K562 (cell line): ENCODE measurements around the gene DVL3. TPM values are rescaled to one million over a fixed set of nuclear protein-coding genes. Genes with fewer than 3 reads are reported as not detected.

Source experiments
- ATAC-seq: fragments of 200-7000 bp; cut with Tn5 transposase; 3 replicates; pipeline ENCODE4 v1.9.1; 2020; ENCODE audit warnings: moderate library complexity
- BruUV-seq: library from RNA; stranded (reverse); fragments of 400-500 nt; replicated peaks from 2 replicates; lab custom pipeline; 2021; lab: Mats Ljungman, UMichigan
- CTCF ChIA-PET: fragments of 300-600 bp; formaldehyde crosslinking; extraction: SDS; loops from one replicate; lab custom pipeline; 2021; ENCODE audit warnings: low intra/inter-chr PET ratio; lab: Yijun Ruan, JAX
- POLR2A ChIA-PET: fragments of 300-600, 350-650 bp; sonication (Branson Sonifier 250); formaldehyde crosslinking; extraction: SDS; loops from one replicate; lab custom pipeline; 2021; ENCODE audit warnings: antibody characterized with exemption, inconsistent platforms; lab: Yijun Ruan, JAX
- DNase-seq, 4 experiments: peaks; one replicate each; pipeline versions ENCODE4 v3.0.0 to v3.0.0-alpha.2; 2011 to 2018; ENCODE audit warnings: low spot score in 3 of 4, mixed read lengths in 3 of 4; ENCODE audit errors: extremely low read depth in 1 of 4
- FAIRE-seq: peaks from 2 replicates; lab custom pipeline; 2011; peaks lifted over from hg19 to GRCh38; lab: Jason Lieb, UNC
- H2AFZ ChIP-seq: 2 replicates; pipeline ENCODE4 v1.6.0; 2011; ENCODE audit warnings: low read depth, low read length, control low read depth, inconsistent platforms
- H3K27ac ChIP-seq: fragments of 200-600 bp; 3 replicates; pipeline ENCODE4 v1.8.0; 2011; ENCODE audit warnings: low read depth, mild to moderate bottlenecking, control low read depth, inconsistent platforms, low read length, moderate library complexity, mixed read lengths; ENCODE audit errors: extremely low read depth
- H3K27me3 ChIP-seq, 2 experiments: fragments of 300-600 bp in 1 of 2; 2 replicates in 1 of 2; 3 replicates in 1 of 2; pipeline versions ENCODE4 v1.6.0 to v1.8.0; 2011; ENCODE audit warnings: inconsistent platforms in 2 of 2, low read length in 2 of 2, mild to moderate bottlenecking in 1 of 2, mixed read lengths in 1 of 2, moderate library complexity in 1 of 2; ENCODE audit not compliant: control insufficient read depth in 2 of 2, insufficient read depth in 2 of 2
- H3K36me3 ChIP-seq: fragments of 300-600 bp; 3 replicates; pipeline ENCODE4 v1.8.0; 2011; ENCODE audit warnings: mild to moderate bottlenecking, low read length, inconsistent platforms; ENCODE audit not compliant: control insufficient read depth, insufficient read depth
- H3K4me1 ChIP-seq, 2 experiments: fragments of 200-600 bp in 1 of 2; replicated peaks in 1 of 2; 2 replicates in 1 of 2; 3 replicates in 1 of 2; pipeline versions ENCODE4 v1.5.1 to v1.8.0; 2011; ENCODE audit warnings: inconsistent platforms in 2 of 2, low read length in 2 of 2, mild to moderate bottlenecking in 1 of 2, mixed read lengths in 1 of 2, moderate library complexity in 1 of 2; ENCODE audit not compliant: control insufficient read depth in 2 of 2, insufficient read depth in 2 of 2
- H3K4me2 ChIP-seq: 2 replicates; pipeline ENCODE4 v1.6.1; 2011; ENCODE audit warnings: low read length, control low read depth, inconsistent platforms, mixed read lengths; ENCODE audit not compliant: insufficient read depth
- H3K4me3 ChIP-seq: fragments of 200-600 bp; sonication (generic), shearing (Covaris generic); 2 replicates; pipeline ENCODE4 v1.5.1; 2016; ENCODE audit warnings: control low read depth, inconsistent platforms
- H3K79me2 ChIP-seq: fragments of 200-600 bp; 3 replicates; pipeline ENCODE4 v1.8.0; 2011; ENCODE audit warnings: low read length, inconsistent platforms; ENCODE audit not compliant: control insufficient read depth, insufficient read depth
- H3K9ac ChIP-seq, 2 experiments: 2 replicates each; pipeline versions ENCODE4 v1.6.0 to v1.6.1; 2011; ENCODE audit warnings: low read depth in 2 of 2, low read length in 2 of 2, control low read depth in 1 of 2, inconsistent platforms in 1 of 2, mild to moderate bottlenecking in 1 of 2, mixed read lengths in 1 of 2; ENCODE audit not compliant: insufficient read depth in 1 of 2
- H3K9me1 ChIP-seq: one replicate; pipeline ENCODE4 v1.6.0; 2011; ENCODE audit warnings: inconsistent platforms, mild to moderate bottlenecking, low read length, moderate library complexity; ENCODE audit not compliant: control insufficient read depth, insufficient read depth
- H3K9me3 ChIP-seq: replicated peaks from 2 replicates; pipeline ENCODE4 v1.5.1; 2011; ENCODE audit warnings: low read depth, low read length, inconsistent platforms; ENCODE audit not compliant: control insufficient read depth, insufficient read depth
- H4K20me1 ChIP-seq: replicated peaks from 2 replicates; pipeline ENCODE4 v1.6.1; 2011; ENCODE audit warnings: low read length, inconsistent platforms, mixed read lengths; ENCODE audit not compliant: control insufficient read depth, insufficient read depth
- ARID1B ChIP-seq: fragments of 450-650 bp; IDR thresholded peaks from 2 replicates; pipeline ENCODE4 v1.6.1; 2016; ENCODE audit warnings: antibody characterized with exemption, mild to moderate bottlenecking, inconsistent platforms
- ARID2 ChIP-seq: fragments of 450-650 bp; IDR thresholded peaks from 2 replicates; pipeline ENCODE4 v1.6.1; 2017; ENCODE audit warnings: antibody characterized with exemption, mild to moderate bottlenecking
- CBFA2T2 ChIP-seq: fragments of 450-650 bp; conservative IDR thresholded peaks from 2 replicates; pipeline ENCODE4 v1.6.1; 2017; ENCODE audit warnings: mild to moderate bottlenecking
- EGR1 ChIP-seq: fragments of 450-650 bp; conservative IDR thresholded peaks from 2 replicates; pipeline ENCODE4 v1.6.1; 2017; ENCODE audit warnings: mild to moderate bottlenecking
- EP300 ChIP-seq: IDR thresholded peaks from 2 replicates; pipeline ENCODE4 v1.6.1; 2012; ENCODE audit warnings: low read length, improper control_type of control experiment
- HDAC1 ChIP-seq, 2 experiments: fragments of 450-650 bp; IDR thresholded peaks; 2 replicates each; pipeline ENCODE4 v1.6.1; 2016 to 2017; ENCODE audit warnings: inconsistent platforms in 1 of 2, mild to moderate bottlenecking in 1 of 2, moderate library complexity in 1 of 2
- JUND ChIP-seq, 2 experiments: IDR thresholded peaks; 2 replicates in 1 of 2; 3 replicates in 1 of 2; pipeline ENCODE4 v1.6.1; 2011; ENCODE audit warnings: borderline replicate concordance in 2 of 2, low read depth in 2 of 2, low read length in 2 of 2, improper control_type of control experiment in 1 of 2, missing biosample characterization in 1 of 2, missing genetic modification characterization in 1 of 2, missing genetic modification reagents in 1 of 2
- RBM17 ChIP-seq: fragments of 200-400 bp; formaldehyde crosslinking; IDR thresholded peaks from 2 replicates; pipeline ENCODE4 v1.6.1; 2017; ENCODE audit warnings: low read depth, mild to moderate bottlenecking, low read length, borderline replicate concordance
- SIN3B ChIP-seq: fragments of 450-650 bp; IDR thresholded peaks from 2 replicates; pipeline ENCODE4 v1.6.1; 2017; ENCODE audit warnings: low read depth, mild to moderate bottlenecking, moderate library complexity
- TEAD4 ChIP-seq, 2 experiments: sonication (generic) in 1 of 2; formaldehyde crosslinking in 1 of 2; IDR thresholded peaks; 2 replicates each; pipeline versions ENCODE4 v1.6.1 to v1.8.0; 2012 to 2022; ENCODE audit warnings: borderline replicate concordance in 1 of 2, inconsistent platforms in 1 of 2, low read length in 1 of 2, mild to moderate bottlenecking in 1 of 2, missing genetic modification reagents in 1 of 2
- TRIM24 ChIP-seq, 2 experiments: fragments of 450-650 bp; IDR thresholded peaks; 2 replicates each; pipeline ENCODE4 v1.6.1; 2016
- ZBTB7A ChIP-seq: IDR thresholded peaks from 2 replicates; pipeline ENCODE4 v1.6.1; 2011; ENCODE audit warnings: low read depth, mild to moderate bottlenecking, low read length, moderate library complexity, borderline replicate concordance; ENCODE audit not compliant: control insufficient read depth
- ZNF12 ChIP-seq: sonication (generic); formaldehyde crosslinking; IDR thresholded peaks from 2 replicates; pipeline ENCODE4 v1.4.0; 2020; ENCODE audit warnings: mild to moderate bottlenecking, missing genetic modification reagents
- ZNF140 ChIP-seq: fragments of 250-450 bp; sonication (Bioruptor Pico); IDR thresholded peaks from 2 replicates; pipeline ENCODE4 v1.8.0; 2021; ENCODE audit warnings: moderate library complexity, mild to moderate bottlenecking, inconsistent platforms
- ZNF668 ChIP-seq: fragments of 250-450 bp; sonication (Bioruptor Pico); IDR thresholded peaks from 2 replicates; pipeline ENCODE4 v1.8.0; 2022; ENCODE audit warnings: mild to moderate bottlenecking, inconsistent platforms
- WGBS: fragments of 100-300 bp; shearing (Covaris generic); methylation state at CpG from one replicate; pipeline ENCODE4 v1.1.6; 2016; ENCODE audit warnings: low coverage, mixed read lengths; ENCODE audit not compliant: insufficient coverage; ENCODE audit errors: missing lambda C conversion rate; 5-methylcytosine and 5-hydroxymethylcytosine counted together
- in situ Hi-C: fragments of 300-500 bp; cut with MboI; formaldehyde crosslinking; loops from 4 replicates; pipeline ENCODE4 v1.15.0; 2018; ENCODE audit warnings: inconsistent platforms, mixed read lengths
- intact Hi-C: fragments of 100-400 bp; cut with micrococcal nuclease; formaldehyde crosslinking; loops from 2 replicates; pipeline ENCODE4 v1.14.2; 2022
- polyA plus RNA-seq, 8 experiments: library from polyadenylated mRNA; depleted of rRNA in 4 of 8; stranded (reverse) in 5 of 8; unstranded in 3 of 8; fragments of >200 nt; fragmentation: Nextera tagmentation in 2 of 8; fragmentation: Illumina TruSeq in 1 of 8; extraction: Ambion mirVana in 2 of 8; extraction: Trizol in 1 of 8; gene quantifications; 2 replicates each; pipeline versions ENCODE4 v1.2.1 to v1.2.3, GENCODE V29; 2011 to 2014; ENCODE audit warnings: inconsistent platforms in 1 of 8, missing spikeins in 1 of 8
- total RNA-seq, 7 experiments: library from RNA; depleted of rRNA in 6 of 7; stranded (reverse); fragments of >200 nt in 6 of 7; fragmentation: Illumina TruSeq in 2 of 7; extraction: Trizol in 2 of 7; gene quantifications; 2 replicates each; pipeline versions ENCODE4 v1.2.1 to v1.2.3, GENCODE V29; 2011 to 2021; ENCODE audit warnings: low replicate concordance in 1 of 7
- TF ChIP-seq, protein P1 (sequence below): sonication (generic); formaldehyde crosslinking; IDR thresholded peaks from 2 replicates; pipeline ENCODE4 v1.5.0; 2020; ENCODE audit warnings: missing genetic modification reagents
- TF ChIP-seq, protein P2 (sequence below), 2 experiments: fragments of 450-650 bp; conservative IDR thresholded peaks; 2 replicates each; pipeline ENCODE4 v1.6.1; 2017; ENCODE audit warnings: mild to moderate bottlenecking in 2 of 2, moderate library complexity in 2 of 2
- TF ChIP-seq, protein P3 (sequence below): fragments of 200-800 bp; sonication (Bioruptor generic); IDR thresholded peaks from 2 replicates; pipeline ENCODE4 v1.6.1; 2017; ENCODE audit warnings: missing genetic modification characterization, missing compliant biosample characterization

DVL3 gene
- total and polyA plus RNA-seq, 9 of the 15 experiments (the other 6 are each of a cell fraction or from before 2014, with no cell fraction given): 3.1 to 57.9 (median 20.1) TPM

DNA sequence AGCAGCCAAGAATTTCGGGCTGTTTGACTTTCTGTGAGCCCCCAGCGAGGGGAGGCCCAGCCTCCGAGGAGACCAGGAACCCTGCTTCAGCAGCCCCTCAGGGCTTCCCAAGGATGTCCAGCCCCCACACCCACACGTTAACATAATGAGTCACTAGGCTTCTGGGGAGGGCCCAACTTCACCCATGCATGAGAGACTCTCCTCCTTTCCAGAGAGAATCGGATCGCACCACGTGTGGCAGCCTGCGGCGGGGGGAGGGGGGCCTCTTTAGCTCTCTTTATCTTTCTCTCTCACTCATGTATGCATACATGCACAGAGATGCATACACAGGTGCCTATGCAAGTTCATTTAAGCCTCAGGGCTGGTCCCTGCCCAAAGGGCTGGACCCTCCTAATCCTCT is 16.4 kb downstream of the DVL3 start:
- Histone ChIP-seq H3K9ac (peak overlapping the region; percentile 16 to 65; a peak in 3 of 4 replicates), H4K20me1 (0 out of 2 replicates have a peak, but pooled peaks cover under 1% of the 10 kb centered on the region), H3K27ac (peak overlapping the region; percentile 56; the same call in 2 of the 3 replicates), H3K79me2 (peaks cover 21% of the 10 kb centered on the region), H3K27me3 (no peaks in the 10 kb centered on the region), H3K9me3 (no peaks in the 10 kb centered on the region), H3K36me3 (peaks cover 68% of the 10 kb centered on the region), H2AFZ (no peak overlapping the region), H3K4me2 (peak overlapping the region; percentile 10; the same call in 1 of the 2 replicates), H3K9me1 (no peaks in the 10 kb centered on the region), H3K4me3 (no peak overlapping the region), H3K4me1 (peaks cover 31 to 32% of the 10 kb centered on the region in 2 experiments; a peak in 4 of 5 replicates)
- POLR2A ChIA-PET: interaction anchor here (1.1 to 3.6 kb wide), 4 partner anchors 13 to 27 kb away, joined by 5 to 27 read pairs (median 6); partner anchors contain the start of genes ABCF3 and DVL3
- DNase-seq (peak; percentile 71 to 84 (median 79)), FAIRE-seq (peak; percentile 65), ATAC-seq (peak; percentile 3; the same call in 2 of the 3 replicates)
- CTCF ChIA-PET: no interaction called here
- in situ Hi-C loops: no loop called here
- BruUV-seq: no TSS peak
- intact Hi-C loops: loop anchor here (5.0 kb wide), 2 partner anchors 34 to 126 kb away; partner anchors contain the start of genes EIF2B5 and PSMD2
- 25% methylated on average over 8 of the region's 9 CpGs for WGBS
- TF ChIP-seq TEAD4 (IDR thresholded peaks at IDR 0.05; ENCODE audit: low read length) (peak; percentile 19; the same call in 1 of the 2 replicates), TEAD4 (CRISPR knock-in tag; IDR thresholded peaks at IDR 0.05; ENCODE audit: borderline replicate concordance) (no peak), JUND (IDR thresholded peaks at IDR 0.05; ENCODE audit: borderline replicate concordance, low read depth, low read length) (peak; percentile 71; the same call in 1 of the 2 replicates), JUND (tag; IDR thresholded peaks at IDR 0.05; ENCODE audit: borderline replicate concordance, low read depth, low read length) (peak; percentile 11; the same call in 1 of the 3 replicates), SIN3B (no peak), EGR1 (peak; percentile 75), EP300 (no peak; the same call in 1 of the 2 replicates), ARID2 (no peak), ZNF12 (CRISPR knock-in tag) (no peak), TRIM24 (IDR thresholded peaks at IDR 0.05) (0 out of 4 replicates have a peak, but pooled peaks of 1 of the 2 experiments have one; percentile 16), HDAC1 (IDR thresholded peaks at IDR 0.05) (peak in 1 of 2 experiments; percentile 40; a peak in 1 of 4 replicates), ARID1B (peak; percentile 44), CBFA2T2 (peak; percentile 50), RBM17 (no peak), ZBTB7A (peak; percentile 81; the same call in 1 of the 2 replicates), ZNF668 (CRISPR knock-in tag) (no peak), ZNF140 (CRISPR knock-in tag) (no peak)
- TF ChIP-seq, protein P1, sequence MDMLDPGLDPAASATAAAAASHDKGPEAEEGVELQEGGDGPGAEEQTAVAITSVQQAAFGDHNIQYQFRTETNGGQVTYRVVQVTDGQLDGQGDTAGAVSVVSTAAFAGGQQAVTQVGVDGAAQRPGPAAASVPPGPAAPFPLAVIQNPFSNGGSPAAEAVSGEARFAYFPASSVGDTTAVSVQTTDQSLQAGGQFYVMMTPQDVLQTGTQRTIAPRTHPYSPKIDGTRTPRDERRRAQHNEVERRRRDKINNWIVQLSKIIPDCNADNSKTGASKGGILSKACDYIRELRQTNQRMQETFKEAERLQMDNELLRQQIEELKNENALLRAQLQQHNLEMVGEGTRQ: peak; percentile 67
- TF ChIP-seq, protein P2, sequence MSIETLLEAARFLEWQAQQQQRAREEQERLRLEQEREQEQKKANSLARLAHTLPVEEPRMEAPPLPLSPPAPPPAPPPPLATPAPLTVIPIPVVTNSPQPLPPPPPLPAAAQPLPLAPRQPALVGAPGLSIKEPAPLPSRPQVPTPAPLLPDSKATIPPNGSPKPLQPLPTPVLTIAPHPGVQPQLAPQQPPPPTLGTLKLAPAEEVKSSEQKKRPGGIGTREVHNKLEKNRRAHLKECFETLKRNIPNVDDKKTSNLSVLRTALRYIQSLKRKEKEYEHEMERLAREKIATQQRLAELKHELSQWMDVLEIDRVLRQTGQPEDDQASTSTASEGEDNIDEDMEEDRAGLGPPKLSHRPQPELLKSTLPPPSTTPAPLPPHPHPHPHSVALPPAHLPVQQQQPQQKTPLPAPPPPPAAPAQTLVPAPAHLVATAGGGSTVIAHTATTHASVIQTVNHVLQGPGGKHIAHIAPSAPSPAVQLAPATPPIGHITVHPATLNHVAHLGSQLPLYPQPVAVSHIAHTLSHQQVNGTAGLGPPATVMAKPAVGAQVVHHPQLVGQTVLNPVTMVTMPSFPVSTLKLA (conservative IDR thresholded peaks at IDR 0.05): peak; percentile 69 to 82; a peak in 3 of 4 replicates
- TF ChIP-seq, protein P3, sequence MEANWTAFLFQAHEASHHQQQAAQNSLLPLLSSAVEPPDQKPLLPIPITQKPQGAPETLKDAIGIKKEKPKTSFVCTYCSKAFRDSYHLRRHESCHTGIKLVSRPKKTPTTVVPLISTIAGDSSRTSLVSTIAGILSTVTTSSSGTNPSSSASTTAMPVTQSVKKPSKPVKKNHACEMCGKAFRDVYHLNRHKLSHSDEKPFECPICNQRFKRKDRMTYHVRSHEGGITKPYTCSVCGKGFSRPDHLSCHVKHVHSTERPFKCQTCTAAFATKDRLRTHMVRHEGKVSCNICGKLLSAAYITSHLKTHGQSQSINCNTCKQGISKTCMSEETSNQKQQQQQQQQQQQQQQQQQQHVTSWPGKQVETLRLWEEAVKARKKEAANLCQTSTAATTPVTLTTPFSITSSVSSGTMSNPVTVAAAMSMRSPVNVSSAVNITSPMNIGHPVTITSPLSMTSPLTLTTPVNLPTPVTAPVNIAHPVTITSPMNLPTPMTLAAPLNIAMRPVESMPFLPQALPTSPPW (CRISPR knock-in tag): peak; percentile 77
